Natural killer cell (primary cell): ENCODE data around the gene HDAC3. TPM values are rescaled to one million over a fixed set of nuclear protein-coding genes. Genes with fewer than 3 reads are reported as not detected.
A peak's percentile ranks its signal among the peaks of the same experiment; 100 is the strongest.

Source experiments
- ATAC-seq, 3 donors: fragments of 150-1000 bp in 2 of 3; fragments of 200-7000 bp in 1 of 3; cut with Tn5 transposase; 1 replicate in 1 of 3; 2 replicates in 2 of 3; pipeline ENCODE4 v1.10.0; 2021; ENCODE audit warnings: mild to moderate bottlenecking in 2 of 3, moderate library complexity in 2 of 3
- DNase-seq, 2 donors: peaks; one replicate each; pipeline versions ENCODE4 v3.0.0 to v3.0.0-alpha.2; 2013 to 2021; ENCODE audit warnings: mixed read lengths in 1 of 2
- H3K27ac ChIP-seq: one replicate; pipeline ENCODE4 v1.5.1; 2013; ENCODE audit warnings: mild to moderate bottlenecking, low read length
- H3K27me3 ChIP-seq: one replicate; pipeline ENCODE4 v1.6.1; 2013; ENCODE audit warnings: low read length; ENCODE audit not compliant: control insufficient read depth, insufficient read depth
- H3K36me3 ChIP-seq: one replicate; pipeline ENCODE4 v1.6.1; 2013; ENCODE audit warnings: low read length; ENCODE audit not compliant: control insufficient read depth, insufficient read depth
- H3K4me1 ChIP-seq: one replicate; pipeline ENCODE4 v1.6.1; 2013; ENCODE audit warnings: low read length; ENCODE audit not compliant: control insufficient read depth, insufficient read depth
- H3K4me3 ChIP-seq: one replicate; pipeline ENCODE4 v1.5.1; 2013; ENCODE audit warnings: low read length
- H3K9me3 ChIP-seq: one replicate; pipeline ENCODE4 v1.6.1; 2013; ENCODE audit warnings: low read length; ENCODE audit not compliant: control insufficient read depth, insufficient read depth
- H3K27ac Mint-ChIP-seq, 2 donors: one replicate each; pipeline ENCODE4 v1.8.0; 2022; ENCODE audit warnings: mild to moderate bottlenecking in 2 of 2, mixed read lengths in 2 of 2, moderate library complexity in 1 of 2
- H3K27me3 Mint-ChIP-seq, 2 donors: one replicate each; pipeline ENCODE4 v1.8.0; 2022; ENCODE audit warnings: low read depth in 2 of 2, mixed read lengths in 2 of 2
- H3K36me3 Mint-ChIP-seq: one replicate; pipeline ENCODE4 v1.8.0; 2022; ENCODE audit warnings: mixed read lengths
- H3K4me1 Mint-ChIP-seq, 2 donors: one replicate each; pipeline ENCODE4 v1.8.0; 2022; ENCODE audit warnings: mixed read lengths in 2 of 2
- H3K4me3 Mint-ChIP-seq: one replicate; pipeline ENCODE4 v1.8.0; 2022; ENCODE audit warnings: mild to moderate bottlenecking, moderate library complexity, mixed read lengths
- H3K9me3 Mint-ChIP-seq, 2 donors: one replicate each; pipeline ENCODE4 v1.8.0; 2022; ENCODE audit warnings: mixed read lengths in 2 of 2
- CTCF ChIP-seq: fragments of 200-600 bp; IDR thresholded peaks from one replicate; pipeline ENCODE4 v1.8.0; 2022; ENCODE audit warnings: antibody characterized with exemption
- WGBS: methylation state at CpG from one replicate; pipeline ENCODE4 v1.1.7; 2013; ENCODE audit warnings: missing lambda C conversion rate; ENCODE audit not compliant: insufficient coverage; 5-methylcytosine and 5-hydroxymethylcytosine counted together
- intact Hi-C: fragments of 100-400 bp; cut with micrococcal nuclease; formaldehyde crosslinking; loops from one replicate; pipeline ENCODE4 v1.14.2; 2022
- total RNA-seq, 4 donors: library from RNA; stranded (reverse); fragments of 120-200 nt in 1 of 4; gene quantifications; one replicate each; pipeline versions ENCODE4 v1.2.3 to v1.2.4, GENCODE V29; 2013 to 2022

The HDAC3 gene
- total RNA-seq, 3 donors from 2014 or later (not counting 1 experiment from before 2014, with no cell fraction given) = 66.0 to 85.7 (median 74.7) TPM

GRCh38 chr5:141681695-141682641, 45.3 kb upstream of the HDAC3 start, which contains the start of gene ARAP3:
TSS of gene ARAP3 (minus strand) at chr5:141682230. CDS start at chr5:141680486, 1,744 bp downstream.
- no peak for TF ChIP-seq CTCF
- 10% methylated on average over 77 of the region's 77 CpGs for WGBS
- intact Hi-C loops = loop anchor here (5.0 kb wide), 1 partner anchor 45 kb away; the partner anchor contains the start of genes HDAC3 and RELL2
- Histone ChIP-seq H3K27ac (peak within 1 kb of the TSS; percentile 51), H3K36me3 (no peaks in the 10 kb centered on the region), H3K4me1 (peaks cover 36% of the 10 kb centered on the region), H3K4me3 (peak within 1 kb of the TSS; percentile 57), H3K9me3 (no peaks in the 10 kb centered on the region), H3K27me3 (no peaks in the 10 kb centered on the region)
- ATAC-seq (peak; percentile 74 to 83 (median 75)), DNase-seq (peak; percentile 49 to 51)
- Mint-ChIP-seq H3K4me1 (peaks cover 22 to 50% of the 10 kb centered on the region in 2 donors), H3K27ac (peak within 1 kb of the TSS; percentile 76 to 81), H3K9me3 (no peaks in the 10 kb centered on the region), H3K4me3 (peak within 1 kb of the TSS; percentile 95), H3K27me3 (no peaks in the 10 kb centered on the region), H3K36me3 (no peaks in the 10 kb centered on the region)

GRCh38 chr5:141681295-141681694, 44.6 kb upstream of the HDAC3 start:
- H3K36me3 ChIP-seq = no peaks in the 10 kb centered on the region
- peak overlapping the region; percentile 76 to 81 for H3K27ac Mint-ChIP-seq
- DNase-seq = no peak
- 89% methylated on average over 2 of the region's 2 CpGs for WGBS
- H3K4me3 Mint-ChIP-seq = peak overlapping the region; percentile 95
- intact Hi-C loops = loop anchor here (5.0 kb wide), 1 partner anchor 44 kb away; the partner anchor contains the start of genes HDAC3 and RELL2
- no peak for TF ChIP-seq CTCF
- H3K4me1 ChIP-seq = peaks cover 36% of the 10 kb centered on the region
- no peaks in the 10 kb centered on the region for H3K9me3 ChIP-seq
- H3K4me3 ChIP-seq = peak overlapping the region; percentile 4
- no peaks in the 10 kb centered on the region for H3K27me3 Mint-ChIP-seq
- H3K27me3 ChIP-seq = no peaks in the 10 kb centered on the region
- no peaks in the 10 kb centered on the region for H3K36me3 Mint-ChIP-seq
- H3K27ac ChIP-seq = no peak overlapping the region
- no peak for ATAC-seq
- H3K4me1 Mint-ChIP-seq = peaks cover 22 to 50% of the 10 kb centered on the region in 2 donors
- H3K9me3 Mint-ChIP-seq = no peaks in the 10 kb centered on the region

- Mint-ChIP-seq H3K27me3 (no peaks in the 10 kb centered on the region), H3K27ac (peak overlapping the region; percentile 76 to 81), H3K36me3 (no peaks in the 10 kb centered on the region), H3K4me3 (peak overlapping the region; percentile 95), H3K9me3 (no peaks in the 10 kb centered on the region), H3K4me1 (peaks cover 22 to 48% of the 10 kb centered on the region in 2 donors)
- no peak overlapping the region for H3K27ac ChIP-seq
- peaks cover 36% of the 10 kb centered on the region for H3K4me1 ChIP-seq
- H3K36me3 ChIP-seq = no peaks in the 10 kb centered on the region
- intact Hi-C loops = loop anchor here (5.0 kb wide), 1 partner anchor 43 kb away; the partner anchor contains the start of genes HDAC3 and RELL2
- DNase-seq = no peak
- no peak for ATAC-seq
- H3K9me3 ChIP-seq = no peaks in the 10 kb centered on the region
- H3K27me3 ChIP-seq = no peaks in the 10 kb centered on the region
- H3K4me3 ChIP-seq = no peak overlapping the region
- TF ChIP-seq CTCF = no peak
- WGBS = 73% methylated on average over 6 of the region's 6 CpGs
Observed at GRCh38 chr5:141680751-141681201, 44.1 kb upstream of the HDAC3 start.
